HTERT RPE-1 (cell line): Measurements from ENCODE around the gene DRD1.

Experiments
- in situ Hi-C: fragments of 300-500 bp; cut with MboI; formaldehyde crosslinking; loops from 4 replicates; pipeline ENCODE4 v1.14.3; 2020; ENCODE audit warnings: low sequenced_read_pairs

The DRD1 gene

GRCh38 chr5:175444060-175444904, at the start of gene DRD1:
DRD1 (minus strand) TSS chr5:175444182; CDS start chr5:175443099, 1,083 bp downstream.
- in situ Hi-C loops, result no loop called here

- in situ Hi-C loops, result no loop called here
Measured at GRCh38 chr5:175493726-175494125, 49.7 kb upstream of the DRD1 start.

GRCh38 chr5:175493260-175493659, 49.3 kb upstream of the DRD1 start:
- in situ Hi-C loops, result no loop called here

GRCh38 chr5:175491223-175491622, 47.2 kb upstream of the DRD1 start:
- in situ Hi-C loops, result no loop called here

- in situ Hi-C loops, result no loop called here
Measured at GRCh38 chr5:175489693-175490443, 45.9 kb upstream of the DRD1 start.

- in situ Hi-C loops, result no loop called here
Measured at GRCh38 chr5:175487514-175488222, 43.7 kb upstream of the DRD1 start.

- in situ Hi-C loops, result no loop called here
Measured at GRCh38 chr5:175485631-175486030, 41.6 kb upstream of the DRD1 start.

- in situ Hi-C loops, result no loop called here
Measured at GRCh38 chr5:175484829-175485228, 40.8 kb upstream of the DRD1 start.

- in situ Hi-C loops, result no loop called here
Measured at GRCh38 chr5:175484322-175484721, 40.3 kb upstream of the DRD1 start.

GRCh38 chr5:175483337-175483736, 39.4 kb upstream of the DRD1 start:
- in situ Hi-C loops, result no loop called here

- in situ Hi-C loops, result no loop called here
Measured at GRCh38 chr5:175479125-175479881, 35.3 kb upstream of the DRD1 start.

- in situ Hi-C loops, result no loop called here
Measured at GRCh38 chr5:175478384-175479124, 34.6 kb upstream of the DRD1 start, which contains the start of gene SFXN1. SFXN1 (plus strand) TSS chr5:175478560; CDS start chr5:175492104, 13,544 bp downstream.

GRCh38 chr5:175478008-175478383, 34.0 kb upstream of the DRD1 start:
- in situ Hi-C loops, result no loop called here

GRCh38 chr5:175477440-175477839, 33.5 kb upstream of the DRD1 start:
- in situ Hi-C loops, result no loop called here

GRCh38 chr5:175475248-175475647, 31.3 kb upstream of the DRD1 start:
- in situ Hi-C loops, result no loop called here

GRCh38 chr5:175472378-175472777, 28.4 kb upstream of the DRD1 start:
- in situ Hi-C loops, result no loop called here

GRCh38 chr5:175471628-175472027, 27.6 kb upstream of the DRD1 start:
- in situ Hi-C loops, result no loop called here

- in situ Hi-C loops, result no loop called here
Measured at GRCh38 chr5:175471196-175471595, 27.2 kb upstream of the DRD1 start.

- in situ Hi-C loops, result no loop called here
Measured at GRCh38 chr5:175470781-175471180, 26.8 kb upstream of the DRD1 start.

GRCh38 chr5:175469916-175470315, 25.9 kb upstream of the DRD1 start:
- in situ Hi-C loops, result no loop called here
